Measurements from ENCODE around the gene HOXD4. TPM values are rescaled to one million over a fixed set of nuclear protein-coding genes. Genes with fewer than 3 reads are reported as not detected.

The HOXD4 gene
- total and polyA plus RNA-seq, 2 of the 4 experiments (the other 2 are of a cell fraction), result not detected

DNA sequence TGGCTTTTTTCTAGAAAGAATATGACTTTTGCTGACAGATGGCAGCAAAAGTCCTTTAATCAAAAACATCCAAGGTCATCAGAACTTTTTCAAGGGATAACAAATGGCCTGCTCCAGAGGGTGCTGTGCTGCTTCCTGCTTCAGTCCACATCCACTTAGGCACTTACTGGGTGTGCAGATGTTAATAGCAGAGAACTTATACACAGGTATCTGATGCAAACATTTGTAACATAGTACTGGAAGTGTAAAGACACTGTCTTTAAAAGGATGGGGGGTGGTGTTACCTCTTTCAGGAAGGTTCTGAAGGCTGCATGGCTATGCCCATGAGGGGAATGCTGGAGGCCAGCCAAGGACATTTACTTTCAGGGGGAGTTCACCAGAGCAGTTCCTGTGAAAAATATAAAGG is 16.3 kb upstream of the HOXD4 start:
- Histone ChIP-seq H3K36me3 (ENCODE audit: control insufficient read depth, insufficient read depth, low read length) (no peaks in the 10 kb centered on the region), H3K23ac (ENCODE audit: low read depth, low read length) (no peak overlapping the region), H4K20me1 (ENCODE audit: insufficient read depth, low read length) (no peaks in the 10 kb centered on the region), H3K9me3 (ENCODE audit: control insufficient read depth, insufficient read depth, low read length) (peaks cover 3% of the 10 kb centered on the region), H3K18ac (ENCODE audit: low read depth, low read length) (no peak overlapping the region), H2BK5ac (ENCODE audit: low read depth, low read length, poor library complexity, severe bottlenecking) (no peak overlapping the region), H3K27ac (ENCODE audit: insufficient read depth, low read length) (no peak overlapping the region), H2BK20ac (ENCODE audit: low read depth, low read length) (no peak overlapping the region), H3K56ac (ENCODE audit: extremely low read depth, insufficient read depth, low read length) (no peak overlapping the region), H4K5ac (ENCODE audit: low read depth, low read length) (no peak overlapping the region), H3K27me3 (ENCODE audit: control insufficient read depth, insufficient read depth, low read length) (peaks cover 93% of the 10 kb centered on the region), H2BK120ac (ENCODE audit: low read depth, low read length) (no peak overlapping the region), H3K9ac (ENCODE audit: low read depth, low read length) (no peak overlapping the region), H4K8ac (ENCODE audit: low read depth in 2 of 2, low read length in 2 of 2) (no peak overlapping the region), H3K79me1 (ENCODE audit: low read depth in 1 of 2, low read length in 2 of 2) (no peaks in the 10 kb centered on the region), H2BK15ac (ENCODE audit: low read depth, low read length) (no peak overlapping the region), H3K4me3 (ENCODE audit: insufficient read depth, low read depth, low read length) (no peak overlapping the region), H3K4me1 (ENCODE audit: control insufficient read depth, insufficient read depth, low read length) (no peaks in the 10 kb centered on the region), H4K91ac (ENCODE audit: insufficient read depth, low read depth, low read length) (no peak overlapping the region), H2AK5ac (ENCODE audit: low read depth, low read length) (no peak overlapping the region), H3K14ac (replicated peaks; ENCODE audit: low read depth, low read length) (no peak overlapping the region), H3K4ac (ENCODE audit: low read depth, low read length) (no peak overlapping the region), H3K9me1 (ENCODE audit: insufficient read depth, low read length) (no peaks in the 10 kb centered on the region), H3K4me2 (ENCODE audit: low read depth, low read length) (no peak overlapping the region), H2AK9ac (replicated peaks; ENCODE audit: low read depth, low read length, poor library complexity) (no peak overlapping the region), H2AFZ (replicated peaks; ENCODE audit: low read length, poor library complexity) (no peak overlapping the region)
- TF ChIP-seq BHLHE40 (IDR thresholded peaks at IDR 0.05; ENCODE audit: low read depth, low read length), result no peak
- TF ChIP-seq CHD1 (IDR thresholded peaks at IDR 0.05; ENCODE audit: low read depth, low read length), result no peak
- TF ChIP-seq NFE2L2 (IDR thresholded peaks at IDR 0.05; ENCODE audit: low read depth, low read length), result no peak
- TF ChIP-seq, protein P1, sequence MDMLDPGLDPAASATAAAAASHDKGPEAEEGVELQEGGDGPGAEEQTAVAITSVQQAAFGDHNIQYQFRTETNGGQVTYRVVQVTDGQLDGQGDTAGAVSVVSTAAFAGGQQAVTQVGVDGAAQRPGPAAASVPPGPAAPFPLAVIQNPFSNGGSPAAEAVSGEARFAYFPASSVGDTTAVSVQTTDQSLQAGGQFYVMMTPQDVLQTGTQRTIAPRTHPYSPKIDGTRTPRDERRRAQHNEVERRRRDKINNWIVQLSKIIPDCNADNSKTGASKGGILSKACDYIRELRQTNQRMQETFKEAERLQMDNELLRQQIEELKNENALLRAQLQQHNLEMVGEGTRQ (IDR thresholded peaks at IDR 0.05; ENCODE audit: low read depth, low read length), result no peak
- TF ChIP-seq FOS (IDR thresholded peaks at IDR 0.05; ENCODE audit: low read depth, low read length), result no peak
- no peak for TF ChIP-seq MXI1 (IDR thresholded peaks at IDR 0.05; ENCODE audit: borderline replicate concordance, low read depth, low read length)
- no peak for TF ChIP-seq RAD21 (IDR thresholded peaks at IDR 0.05; ENCODE audit: low read length)
- TF ChIP-seq, protein P2, sequence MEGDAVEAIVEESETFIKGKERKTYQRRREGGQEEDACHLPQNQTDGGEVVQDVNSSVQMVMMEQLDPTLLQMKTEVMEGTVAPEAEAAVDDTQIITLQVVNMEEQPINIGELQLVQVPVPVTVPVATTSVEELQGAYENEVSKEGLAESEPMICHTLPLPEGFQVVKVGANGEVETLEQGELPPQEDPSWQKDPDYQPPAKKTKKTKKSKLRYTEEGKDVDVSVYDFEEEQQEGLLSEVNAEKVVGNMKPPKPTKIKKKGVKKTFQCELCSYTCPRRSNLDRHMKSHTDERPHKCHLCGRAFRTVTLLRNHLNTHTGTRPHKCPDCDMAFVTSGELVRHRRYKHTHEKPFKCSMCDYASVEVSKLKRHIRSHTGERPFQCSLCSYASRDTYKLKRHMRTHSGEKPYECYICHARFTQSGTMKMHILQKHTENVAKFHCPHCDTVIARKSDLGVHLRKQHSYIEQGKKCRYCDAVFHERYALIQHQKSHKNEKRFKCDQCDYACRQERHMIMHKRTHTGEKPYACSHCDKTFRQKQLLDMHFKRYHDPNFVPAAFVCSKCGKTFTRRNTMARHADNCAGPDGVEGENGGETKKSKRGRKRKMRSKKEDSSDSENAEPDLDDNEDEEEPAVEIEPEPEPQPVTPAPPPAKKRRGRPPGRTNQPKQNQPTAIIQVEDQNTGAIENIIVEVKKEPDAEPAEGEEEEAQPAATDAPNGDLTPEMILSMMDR (conservative IDR thresholded peaks at IDR 0.05; ENCODE audit: low read depth, low read length), result no peak
- no peak for TF ChIP-seq MAZ (IDR thresholded peaks at IDR 0.05; ENCODE audit: borderline replicate concordance, low read depth, low read length)
- no peak for TF ChIP-seq MAFK (IDR thresholded peaks at IDR 0.05; ENCODE audit: low read depth, low read length)
- TF ChIP-seq POLR2A (IDR thresholded peaks at IDR 0.05; ENCODE audit: low read depth, low read length), result no peak
- no peak for TF ChIP-seq SMC3 (IDR thresholded peaks at IDR 0.05; ENCODE audit: low read depth, low read length)
- no peak for TF ChIP-seq CEBPB (IDR thresholded peaks at IDR 0.05; ENCODE audit: low read depth, low read length)
- TF ChIP-seq RFX5 (IDR thresholded peaks at IDR 0.05; ENCODE audit: low read depth, low read length), result no peak
- TF ChIP-seq, protein P3, sequence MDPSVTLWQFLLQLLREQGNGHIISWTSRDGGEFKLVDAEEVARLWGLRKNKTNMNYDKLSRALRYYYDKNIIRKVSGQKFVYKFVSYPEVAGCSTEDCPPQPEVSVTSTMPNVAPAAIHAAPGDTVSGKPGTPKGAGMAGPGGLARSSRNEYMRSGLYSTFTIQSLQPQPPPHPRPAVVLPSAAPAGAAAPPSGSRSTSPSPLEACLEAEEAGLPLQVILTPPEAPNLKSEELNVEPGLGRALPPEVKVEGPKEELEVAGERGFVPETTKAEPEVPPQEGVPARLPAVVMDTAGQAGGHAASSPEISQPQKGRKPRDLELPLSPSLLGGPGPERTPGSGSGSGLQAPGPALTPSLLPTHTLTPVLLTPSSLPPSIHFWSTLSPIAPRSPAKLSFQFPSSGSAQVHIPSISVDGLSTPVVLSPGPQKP (IDR thresholded peaks at IDR 0.05; ENCODE audit: borderline replicate concordance, low read depth, low read length), result no peak
- TF ChIP-seq RCOR1 (IDR thresholded peaks at IDR 0.05; ENCODE audit: insufficient replicate concordance, low read length), result no peak
- intact Hi-C loops (cut with micrococcal nuclease) (loop anchor here (1.0 kb wide), 1 partner anchor 24 kb away; no protein-coding TSS in a partner anchor), in situ Hi-C loops (cut with MboI; ENCODE audit: low sequenced_read_pairs) (no loop called here), dilution Hi-C loops (cut with HindIII; ENCODE audit: low sequenced_read_pairs, unreplicated experiment) (no loop called here)
- POLR2A ChIA-PET (ENCODE audit: unreplicated experiment), result no interaction called here
- no peak for ATAC-seq (ENCODE audit: low read depth)
- CTCF ChIA-PET, result interaction anchor here (3.0 kb wide), 1 partner anchor 320 kb away, joined by 9 read pairs; no protein-coding TSS in a partner anchor
- no TSS peak for BruUV-seq (replicated peaks)
- DNase-seq, result no peak
